Measurements from ENCODE around the gene HOXC9. TPM values are rescaled to one million over a fixed set of nuclear protein-coding genes. Genes with fewer than 3 reads are reported as not detected.

HOXC9 gene
- total RNA-seq, 1 experiment from 2014 or later, result not detected

- Histone ChIP-seq H4K91ac (ENCODE audit: insufficient read length, low read depth, low read length) (no peak overlapping the region), H3K27me3 (ENCODE audit: insufficient read depth, low read length) (peaks cover 96% of the 10 kb centered on the region), H3K4me2 (ENCODE audit: insufficient read depth, insufficient read length, low read length) (no peak overlapping the region), H2AFZ (ENCODE audit: low read length) (no peak overlapping the region), H4K5ac (ENCODE audit: insufficient read length, low read depth, low read length) (no peak overlapping the region), H3K9ac (ENCODE audit: extremely low read depth, insufficient read length, low read length) (no peak overlapping the region), H2BK12ac (ENCODE audit: insufficient read length, low read depth, low read length) (no peak overlapping the region), H3K4ac (ENCODE audit: low read depth, low read length) (no peak overlapping the region), H3K23ac (ENCODE audit: insufficient read length, low read depth, low read length) (no peak overlapping the region), H3K4me1 (ENCODE audit: insufficient read depth, low read length) (no peaks in the 10 kb centered on the region), H4K20me1 (ENCODE audit: control insufficient read depth, insufficient read depth, insufficient read length) (no peaks in the 10 kb centered on the region), H4K8ac (replicated peaks; ENCODE audit: insufficient read length, low read depth, low read length) (no peak overlapping the region), H3T11ph (ENCODE audit: low read length) (no peak overlapping the region), H2BK15ac (ENCODE audit: low read depth, low read length) (no peak overlapping the region), H3K79me2 (ENCODE audit: insufficient read depth, low read length) (no peaks in the 10 kb centered on the region), H2BK120ac (ENCODE audit: low read depth, low read length, poor library complexity, severe bottlenecking) (no peak overlapping the region), H3K79me1 (ENCODE audit: insufficient read depth, low read depth, low read length, poor library complexity, severe bottlenecking) (no peaks in the 10 kb centered on the region), H2BK5ac (ENCODE audit: insufficient read length, low read length) (no peak overlapping the region), H2AK5ac (ENCODE audit: insufficient read length, low read length) (no peak overlapping the region), H2BK20ac (ENCODE audit: low read depth, low read length, poor library complexity, severe bottlenecking) (no peak overlapping the region), H3K9me3 (ENCODE audit: control insufficient read depth, low read depth, low read length) (no peaks in the 10 kb centered on the region), H3K18ac (ENCODE audit: insufficient read length, low read depth, low read length) (no peak overlapping the region), H3K23me2 (ENCODE audit: insufficient read length, low read depth, low read length, poor library complexity, severe bottlenecking) (no peaks in the 10 kb centered on the region), H3K27ac (ENCODE audit: insufficient read length, low read depth, low read length) (no peak overlapping the region), H3K56ac (ENCODE audit: insufficient read length, low read depth, low read length) (no peak overlapping the region), H3K14ac (ENCODE audit: insufficient read depth, low read length) (no peak overlapping the region)
- H3K27ac Mint-ChIP-seq, result no peak overlapping the region; a peak in 1 of 7 replicates
- WGBS (ENCODE audit: extremely low coverage, insufficient read length, low lambda C conversion rate), result no CpG with 5 or more reads among the region's 22 CpGs
- no peak for TF ChIP-seq CTCF (conservative IDR thresholded peaks at IDR 0.05)
- peaks cover 7 to 32% of the 10 kb centered on the region in 2 experiments for H3K4me1 Mint-ChIP-seq
- peaks cover 4 to 8% of the 10 kb centered on the region in 2 experiments; a peak in 3 of 5 replicates for H3K9me3 Mint-ChIP-seq
- DNase-seq, result no peak
- no peaks in the 10 kb centered on the region for H3K36me3 Mint-ChIP-seq (ENCODE audit: insufficient read depth in 1 of 3, low read depth in 3 of 3)
- H3K4me3 Mint-ChIP-seq, result no peak overlapping the region
- peaks cover 100% of the 10 kb centered on the region for H3K27me3 Mint-ChIP-seq (ENCODE audit: low read depth)
Measured at GRCh38 chr12:54006559-54007220, 6.7 kb downstream of the HOXC9 start.
